ENCODE results near the gene DZIP1. TPM values are rescaled to one million over a fixed set of nuclear protein-coding genes. Genes with fewer than 3 reads are reported as not detected.
A peak's percentile ranks its signal among the peaks of the same experiment; 100 is the strongest.

DZIP1 gene
- total RNA-seq, 1 experiment from 2014 or later = 0.17 TPM

GRCh38 chr13:95540888-95541287 is 103.6 kb downstream of the DZIP1 start (continued):
- TF ChIP-seq REST (IDR thresholded peaks at IDR 0.05; ENCODE audit: low read depth) (no peak), TCF7L2 (IDR thresholded peaks at IDR 0.05; ENCODE audit: borderline replicate concordance, extremely low read depth, insufficient read depth, insufficient read length) (no peak), POLR2A (IDR thresholded peaks at IDR 0.05; ENCODE audit: borderline replicate concordance, extremely low read depth, insufficient read depth, insufficient read length) (no peak), SP1 (IDR thresholded peaks at IDR 0.05; ENCODE audit: low read depth) (no peak), JUND (IDR thresholded peaks at IDR 0.05) (no peak), SRF (IDR thresholded peaks at IDR 0.05; ENCODE audit: low read depth) (no peak), ELF1 (IDR thresholded peaks at IDR 0.05; ENCODE audit: borderline replicate concordance, low read depth) (no peak), SIN3A (IDR thresholded peaks at IDR 0.05; ENCODE audit: low read depth) (no peak)

GRCh38 chr13:95536632-95537241 is 107.8 kb downstream of the DZIP1 start:
- H4K20me1 ChIP-seq (ENCODE audit: insufficient read depth) = no peaks in the 10 kb centered on the region
- no TSS peak for BruUV-seq (replicated peaks)
- ATAC-seq = no peak
- H3K9ac ChIP-seq (ENCODE audit: low read length) = no peak overlapping the region
- no peaks in the 10 kb centered on the region for H3K79me2 ChIP-seq (ENCODE audit: insufficient read depth, low read length)
- peak; percentile 9 to 59 (median 35); a peak in 4 of 6 replicates for TF ChIP-seq CTCF (IDR thresholded peaks at IDR 0.05 in 2 of 3, conservative IDR thresholded peaks at IDR 0.05 in 1 of 3; ENCODE audit: borderline replicate concordance in 1 of 3, insufficient read depth in 1 of 3, low read depth in 2 of 3, low read length in 2 of 3)
- TF ChIP-seq RAD21 (IDR thresholded peaks at IDR 0.05; ENCODE audit: low read depth) = peak; percentile 54; the same call in 1 of the 2 replicates
- no peak for TF ChIP-seq CEBPB (IDR thresholded peaks at IDR 0.05; ENCODE audit: low read depth)
- no peak for TF ChIP-seq ELF1 (IDR thresholded peaks at IDR 0.05; ENCODE audit: borderline replicate concordance, low read depth)
- no peak for TF ChIP-seq EGR1 (IDR thresholded peaks at IDR 0.05; ENCODE audit: low read depth)
- no peak for TF ChIP-seq ATF3 (IDR thresholded peaks at IDR 0.05)
- peak overlapping the region; percentile 70 for H2AFZ ChIP-seq (ENCODE audit: low read depth, low read length, poor library complexity, severe bottlenecking)
- peak; percentile 15 for DNase-seq (ENCODE audit: low read depth, low spot score)
- no peaks in the 10 kb centered on the region for H3K9me3 ChIP-seq (ENCODE audit: control insufficient read depth in 1 of 2, insufficient read depth in 1 of 2, low read depth in 1 of 2, low read length in 2 of 2)
- H3K36me3 ChIP-seq (ENCODE audit: control insufficient read depth in 1 of 2, insufficient read depth in 2 of 2, low read length in 2 of 2) = no peaks in the 10 kb centered on the region
- no peak overlapping the region for H3K27ac ChIP-seq (ENCODE audit: low read depth, low read length)
- peaks cover 0 to 30% of the 10 kb centered on the region in 2 experiments; a peak in 2 of 4 replicates for H3K4me1 ChIP-seq (ENCODE audit: control insufficient read depth in 1 of 2, insufficient read depth in 2 of 2, low read length in 2 of 2)
- ChIA-PET RAD21 (ENCODE audit: low non-redundant PET in 1 of 2, low total read pairs in 2 of 2, uncharacterized antibody in 2 of 2, unreplicated experiment in 2 of 2) (interaction anchor here (1.0 kb wide), 2 partner anchors 297 to 298 kb away, joined by 3 read pairs; no protein-coding TSS in a partner anchor), POLR2A (interaction anchor here (0.7 to 0.8 kb wide), 2 partner anchors 86 to 140 kb away, joined by 3 read pairs; partner anchors contain the start of gene DNAJC3), CTCF (interaction anchor here (0.6 to 1.9 kb wide), 13 partner anchors 11 to 1431 kb away, joined by 3 to 15 read pairs (median 4); no protein-coding TSS in a partner anchor)
- H3K9me2 ChIP-seq (ENCODE audit: insufficient read depth) = no peaks in the 10 kb centered on the region
- H3K27me3 ChIP-seq (ENCODE audit: insufficient read depth, low read length) = no peaks in the 10 kb centered on the region
- no peak overlapping the region for H3K4me2 ChIP-seq (ENCODE audit: low read length)
- intact Hi-C loops (cut with micrococcal nuclease) = loop anchor here (1.0 to 5.0 kb wide), 3 partner anchors 10 to 298 kb away; no protein-coding TSS in a partner anchor
- no peak overlapping the region for H3K4me3 ChIP-seq (replicated peaks in 1 of 2; ENCODE audit: low read depth in 1 of 2, low read length in 2 of 2)

Data from HCT116 (cell line).